Caco-2 (cell line): Measurements from ENCODE around the gene CATSPERD. TPM values are rescaled to one million over a fixed set of nuclear protein-coding genes. Genes with fewer than 3 reads are reported as not detected.

ENCODE experiments used
- BruUV-seq: library from RNA; stranded (reverse); fragments of 400-500 nt; replicated peaks from 2 replicates; lab custom pipeline; 2021; lab: Mats Ljungman, UMichigan
- CTCF ChIA-PET: fragments of 300-600 bp; sonication (Branson Sonifier 250); formaldehyde crosslinking; loops from one replicate; lab custom pipeline; 2022; ENCODE audit warnings: antibody characterized with exemption; lab: Charles Lee
- POLR2A ChIA-PET: fragments of 300-600 bp; sonication (Branson Sonifier 250); formaldehyde crosslinking; loops from one replicate; lab custom pipeline; 2022; ENCODE audit warnings: antibody characterized with exemption; lab: Charles Lee
- DNase-seq, 2 experiments: peaks; one replicate each; pipeline versions ENCODE4 v3.0.0 to v3.0.0-alpha.2; 2020 to 2022
- H3K27me3 ChIP-seq: replicated peaks from 2 replicates; pipeline ENCODE4 v1.6.0; 2011; ENCODE audit warnings: low read length; ENCODE audit not compliant: control insufficient read depth, insufficient read depth
- H3K36me3 ChIP-seq: 2 replicates; pipeline ENCODE4 v1.5.1; 2011; ENCODE audit warnings: low read length; ENCODE audit not compliant: control insufficient read depth, insufficient read depth
- H3K4me1 ChIP-seq: fragments of 250-450 bp; sonication (Bioruptor Pico); 2 replicates; pipeline ENCODE4 v1.5.1; 2020; ENCODE audit warnings: mild to moderate bottlenecking
- H3K4me3 ChIP-seq: 2 replicates; pipeline ENCODE4 v1.5.1; 2011; ENCODE audit warnings: low read depth, mild to moderate bottlenecking, control low read depth, low read length
- H3K9me3 ChIP-seq: fragments of 250-450 bp; sonication (Bioruptor Pico); 2 replicates; pipeline ENCODE4 v1.5.1; 2020; ENCODE audit warnings: mild to moderate bottlenecking, moderate library complexity
- H3K27ac Mint-ChIP-seq: one replicate; pipeline ENCODE4 v1.8.0; 2022; ENCODE audit warnings: mixed read lengths; ENCODE audit not compliant: unreplicated experiment
- H3K27me3 Mint-ChIP-seq: one replicate; pipeline ENCODE4 v1.8.0; 2022; ENCODE audit warnings: mixed read lengths; ENCODE audit not compliant: insufficient read depth, unreplicated experiment
- H3K36me3 Mint-ChIP-seq: one replicate; pipeline ENCODE4 v1.8.0; 2022; ENCODE audit warnings: mild to moderate bottlenecking, mixed read lengths; ENCODE audit not compliant: insufficient read depth, unreplicated experiment
- H3K4me1 Mint-ChIP-seq: one replicate; pipeline ENCODE4 v1.8.0; 2022; ENCODE audit warnings: low read depth, mixed read lengths; ENCODE audit not compliant: unreplicated experiment
- H3K4me3 Mint-ChIP-seq: one replicate; pipeline ENCODE4 v1.8.0; 2022; ENCODE audit warnings: mild to moderate bottlenecking, moderate library complexity, mixed read lengths; ENCODE audit not compliant: unreplicated experiment
- H3K9me3 Mint-ChIP-seq: one replicate; pipeline ENCODE4 v1.8.0; 2022; ENCODE audit warnings: mixed read lengths; ENCODE audit not compliant: unreplicated experiment
- CTCF ChIP-seq, 2 experiments: fragments of 200-600 bp in 1 of 2; IDR thresholded peaks; 1 replicate in 1 of 2; 2 replicates in 1 of 2; pipeline versions ENCODE4 v1.5.1 to v1.8.0; 2011 to 2022; ENCODE audit warnings: antibody characterized with exemption in 1 of 2, control low read depth in 1 of 2, inconsistent platforms in 1 of 2, low read depth in 1 of 2, low read length in 1 of 2, mild to moderate bottlenecking in 1 of 2, moderate library complexity in 1 of 2; ENCODE audit not compliant: insufficient read depth in 1 of 2, severe bottlenecking in 1 of 2, unreplicated experiment in 1 of 2
- intact Hi-C: fragments of 100-400 bp; cut with micrococcal nuclease; formaldehyde crosslinking; loops from one replicate; pipeline ENCODE4 v1.10.0; 2022; ENCODE audit not compliant: unreplicated experiment
- total RNA-seq: library from RNA; stranded (reverse); gene quantifications from 2 replicates; pipeline ENCODE4 v1.2.3, GENCODE V29; 2022

Gene CATSPERD
- total RNA-seq, 1 experiment from 2014 or later, result not detected

- Mint-ChIP-seq H3K27me3 (peaks cover 4% of the 10 kb centered on the region), H3K4me1 (no peaks in the 10 kb centered on the region), H3K4me3 (no peak overlapping the region), H3K36me3 (no peaks in the 10 kb centered on the region), H3K9me3 (peaks cover 14% of the 10 kb centered on the region), H3K27ac (no peak overlapping the region)
- no peak for TF ChIP-seq CTCF (IDR thresholded peaks at IDR 0.05; ENCODE audit: insufficient read depth in 1 of 2, low read depth in 1 of 2, low read length in 1 of 2, severe bottlenecking in 1 of 2, unreplicated experiment in 1 of 2)
- ChIA-PET POLR2A (no interaction called here), CTCF (no interaction called here)
- no peak for DNase-seq
- H3K9me3 ChIP-seq, result no peaks in the 10 kb centered on the region
- H3K4me3 ChIP-seq, result no peak overlapping the region
- no peaks in the 10 kb centered on the region for H3K36me3 ChIP-seq
- BruUV-seq, result no TSS peak
- H3K4me1 ChIP-seq, result no peaks in the 10 kb centered on the region
- no peaks in the 10 kb centered on the region for H3K27me3 ChIP-seq
- intact Hi-C loops, result no loop called here
Measured at GRCh38 chr19:5762608-5763217, 42.3 kb downstream of the CATSPERD start.

GRCh38 chr19:5765220-5765619, 44.8 kb downstream of the CATSPERD start:
- Histone ChIP-seq H3K4me3 (no peak overlapping the region), H3K27me3 (no peaks in the 10 kb centered on the region), H3K9me3 (no peaks in the 10 kb centered on the region), H3K36me3 (no peaks in the 10 kb centered on the region), H3K4me1 (no peaks in the 10 kb centered on the region)
- Mint-ChIP-seq H3K27me3 (peaks cover 4% of the 10 kb centered on the region), H3K27ac (no peak overlapping the region), H3K4me1 (no peaks in the 10 kb centered on the region), H3K4me3 (no peak overlapping the region), H3K36me3 (no peaks in the 10 kb centered on the region), H3K9me3 (peaks cover 14% of the 10 kb centered on the region)
- no peak for TF ChIP-seq CTCF (IDR thresholded peaks at IDR 0.05; ENCODE audit: insufficient read depth in 1 of 2, low read depth in 1 of 2, low read length in 1 of 2, severe bottlenecking in 1 of 2, unreplicated experiment in 1 of 2)
- intact Hi-C loops, result no loop called here
- BruUV-seq, result no TSS peak
- POLR2A ChIA-PET, result no interaction called here
- DNase-seq, result no peak
- CTCF ChIA-PET, result no interaction called here

- no peaks in the 10 kb centered on the region for H3K9me3 ChIP-seq
- no peaks in the 10 kb centered on the region for H3K4me1 Mint-ChIP-seq
- no TSS peak for BruUV-seq
- H3K4me3 Mint-ChIP-seq, result no peak overlapping the region
- peaks cover 4% of the 10 kb centered on the region for H3K9me3 Mint-ChIP-seq
- no peaks in the 10 kb centered on the region for H3K27me3 Mint-ChIP-seq
- H3K4me1 ChIP-seq, result no peaks in the 10 kb centered on the region
- no peak for TF ChIP-seq CTCF (IDR thresholded peaks at IDR 0.05; ENCODE audit: insufficient read depth in 1 of 2, low read depth in 1 of 2, low read length in 1 of 2, severe bottlenecking in 1 of 2, unreplicated experiment in 1 of 2)
- no peak overlapping the region for H3K4me3 ChIP-seq
- POLR2A ChIA-PET, result no interaction called here
- no peak overlapping the region for H3K27ac Mint-ChIP-seq
- DNase-seq, result no peak
- peaks cover 5% of the 10 kb centered on the region for H3K36me3 Mint-ChIP-seq
- H3K36me3 ChIP-seq, result no peaks in the 10 kb centered on the region
- CTCF ChIA-PET, result no interaction called here
- H3K27me3 ChIP-seq, result no peaks in the 10 kb centered on the region
- intact Hi-C loops, result no loop called here
Measured at GRCh38 chr19:5767949-5768348, 47.5 kb downstream of the CATSPERD start.
